ENCODE measurements around the gene ABCG2.
"Not testable (repeated sequence)": the region's sequence is repeated elsewhere in the genome, so short reads cannot be mapped to it uniquely, and the experiment has no call there.

ABCG2 gene

GRCh38 chr4:88166608-88167007 is 8.2 kb upstream of the ABCG2 start:
- DNase-seq (ENCODE audit: low read depth) = no peak

GRCh38 chr4:88163336-88163735 is 4.9 kb upstream of the ABCG2 start:
- no peak for DNase-seq (ENCODE audit: low read depth)

- DNase-seq (ENCODE audit: low read depth) = no peak
Observed at GRCh38 chr4:88162626-88163025, 4.2 kb upstream of the ABCG2 start.

- no peak for DNase-seq (ENCODE audit: low read depth)
Observed at GRCh38 chr4:88159229-88159725, 838 bp upstream of the ABCG2 start.

- DNase-seq (ENCODE audit: low read depth) = no peak
Observed at GRCh38 chr4:88158038-88158488, 376 bp downstream of the ABCG2 start.

- DNase-seq (ENCODE audit: low read depth) = not testable (repeated sequence)
Observed at GRCh38 chr4:88152331-88152730, 6.1 kb downstream of the ABCG2 start.

GRCh38 chr4:88148560-88148959 is 9.9 kb downstream of the ABCG2 start:
- DNase-seq (ENCODE audit: low read depth) = no peak

GRCh38 chr4:88147799-88148217 is 10.6 kb downstream of the ABCG2 start:
- no peak for DNase-seq (ENCODE audit: low read depth)

GRCh38 chr4:88146891-88147290 is 11.5 kb downstream of the ABCG2 start:
- DNase-seq (ENCODE audit: low read depth) = no peak

GRCh38 chr4:88144866-88145300 is 13.6 kb downstream of the ABCG2 start:
- DNase-seq (ENCODE audit: low read depth) = no peak

- no peak for DNase-seq (ENCODE audit: low read depth)
Observed at GRCh38 chr4:88144048-88144447, 14.4 kb downstream of the ABCG2 start.

- no peak for DNase-seq (ENCODE audit: low read depth)
Observed at GRCh38 chr4:88143504-88143903, 14.9 kb downstream of the ABCG2 start.

- DNase-seq (ENCODE audit: low read depth) = no peak
Observed at GRCh38 chr4:88138561-88138960, 19.9 kb downstream of the ABCG2 start.

GRCh38 chr4:88137112-88137511 is 21.3 kb downstream of the ABCG2 start:
- DNase-seq (ENCODE audit: low read depth) = no peak

- no peak for DNase-seq (ENCODE audit: low read depth)
Observed at GRCh38 chr4:88136249-88136648, 22.2 kb downstream of the ABCG2 start.

- DNase-seq (ENCODE audit: low read depth) = no peak
Observed at GRCh38 chr4:88135356-88135663, 23.1 kb downstream of the ABCG2 start.

- DNase-seq (ENCODE audit: low read depth) = no peak
Observed at GRCh38 chr4:88134536-88135355, 23.7 kb downstream of the ABCG2 start.

GRCh38 chr4:88134111-88134510 is 24.3 kb downstream of the ABCG2 start:
- no peak for DNase-seq (ENCODE audit: low read depth)

- no peak for DNase-seq (ENCODE audit: low read depth)
Observed at GRCh38 chr4:88130544-88131305, 27.7 kb downstream of the ABCG2 start.

GRCh38 chr4:88130003-88130402 is 28.4 kb downstream of the ABCG2 start:
- no peak for DNase-seq (ENCODE audit: low read depth)

GRCh38 chr4:88122260-88122659 is 36.2 kb downstream of the ABCG2 start:
- DNase-seq (ENCODE audit: low read depth) = not testable (repeated sequence)

- DNase-seq (ENCODE audit: low read depth) = no peak
Observed at GRCh38 chr4:88119943-88120342, 38.5 kb downstream of the ABCG2 start.

- no peak for DNase-seq (ENCODE audit: low read depth)
Observed at GRCh38 chr4:88115587-88115986, 42.9 kb downstream of the ABCG2 start.

All from stimulated activated CD8-positive, alpha-beta memory T cell treated with anti-CD3 and anti-CD28 coated beads, Interleukin-4, amount 100 ng/mL, for 24 hours (primary cell).